HFF-Myc (cell line): ENCODE data around the gene LRRC3.
"Not testable (repeated sequence)": the region's sequence is repeated elsewhere in the genome, so short reads cannot be mapped to it uniquely, and the experiment has no call there.

Source experiments
- DNase-seq: peaks from one replicate; pipeline ENCODE4 v3.0.0-alpha.2; 2011; ENCODE audit warnings: low read depth; ENCODE audit errors: extremely low read depth
- H3K4me3 ChIP-seq: replicated peaks from 2 replicates; pipeline ENCODE4 v1.5.1; 2011; ENCODE audit warnings: low read depth, mild to moderate bottlenecking, control low read depth, low read length
- CTCF ChIP-seq: IDR thresholded peaks from 2 replicates; pipeline ENCODE4 v1.5.1; 2012; ENCODE audit warnings: mild to moderate bottlenecking, low read depth, low read length, control low read depth; ENCODE audit errors: missing control alignments

Gene LRRC3

DNA sequence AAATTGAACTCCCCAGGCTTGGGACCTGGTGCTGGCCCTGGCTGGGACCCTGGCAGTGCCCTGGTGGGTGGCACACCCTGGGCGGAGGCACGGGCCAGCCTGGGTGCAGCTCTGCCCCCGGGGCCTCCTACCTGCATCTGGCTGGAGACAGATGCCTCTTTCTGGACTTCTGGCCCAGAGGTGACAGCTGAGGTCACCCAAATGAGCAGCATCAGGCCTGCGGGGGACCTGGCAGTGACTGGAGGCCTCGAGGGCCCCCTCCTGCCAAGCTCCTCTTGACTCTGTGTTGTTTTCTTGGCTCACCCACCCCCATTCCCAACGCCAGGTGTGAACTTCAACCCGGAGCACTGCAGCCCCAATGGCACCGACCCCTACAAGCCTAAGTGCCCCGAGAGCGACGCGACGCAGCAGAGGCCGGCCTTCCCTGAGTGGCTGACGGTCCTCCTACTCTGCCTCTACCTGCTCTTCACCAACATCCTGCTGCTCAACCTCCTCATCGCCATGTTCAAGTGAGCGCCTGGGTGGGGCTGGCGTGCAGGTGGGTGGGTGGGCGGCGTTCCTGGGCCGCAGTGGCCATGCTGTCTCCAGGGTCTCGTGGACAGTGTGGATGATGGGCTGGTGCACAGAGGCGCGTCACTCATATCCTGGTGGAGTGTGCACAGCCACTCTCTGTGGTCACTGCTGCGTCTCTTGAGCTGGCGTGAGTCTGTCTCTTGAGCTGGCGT lies 41.6 kb upstream of the LRRC3 start:
- TF ChIP-seq CTCF = no peak
- no peak for DNase-seq
- H3K4me3 ChIP-seq = no peak overlapping the region

- H3K4me3 ChIP-seq = no peak overlapping the region
- no peak for DNase-seq
- no peak for TF ChIP-seq CTCF
These were observed 40.8 kb upstream of the LRRC3 start for GRCh38 chr21:44414291-44415072.

GRCh38 chr21:44415073-44416025 lies 40.0 kb upstream of the LRRC3 start:
- no peak for TF ChIP-seq CTCF
- no peak overlapping the region for H3K4me3 ChIP-seq
- DNase-seq = no peak

DNA sequence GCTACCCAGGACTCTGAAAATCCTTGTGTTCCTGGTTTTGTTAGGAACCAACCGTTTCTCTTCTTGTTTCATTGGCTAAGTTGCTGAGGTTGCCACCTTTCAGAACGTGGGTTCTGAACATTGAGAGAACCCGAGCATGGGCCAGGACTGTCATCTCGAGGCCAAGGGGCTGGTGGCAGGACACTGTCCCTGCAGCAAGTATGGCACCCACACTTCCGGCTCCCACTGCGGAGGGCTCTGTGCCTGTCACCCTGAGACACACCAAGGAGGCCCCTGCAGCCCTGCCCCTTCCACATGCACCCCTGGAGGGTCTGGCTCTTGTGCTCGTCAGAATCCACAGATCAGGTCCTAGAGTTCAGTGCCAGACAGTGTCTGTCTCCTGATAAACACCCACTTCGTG lies 39.1 kb upstream of the LRRC3 start:
- no peak for DNase-seq
- TF ChIP-seq CTCF = no peak
- H3K4me3 ChIP-seq = no peak overlapping the region

GRCh38 chr21:44417621-44418107 lies 37.6 kb upstream of the LRRC3 start:
- not testable (repeated sequence) for H3K4me3 ChIP-seq, DNase-seq

GRCh38 chr21:44418108-44418875 lies 37.0 kb upstream of the LRRC3 start:
- DNase-seq = no peak
- TF ChIP-seq CTCF = no peak
- H3K4me3 ChIP-seq = no peak overlapping the region
